ENCODE results near the gene CDHR1.

Gene CDHR1

GRCh38 chr10:84265418-84265817 lies 71.1 kb downstream of the CDHR1 start:
- ATAC-seq: no peak
- TF ChIP-seq ESRRG (CRISPR knock-in tag; IDR thresholded peaks at IDR 0.05) (no peak), ZFP30 (CRISPR knock-in tag; IDR thresholded peaks at IDR 0.05) (no peak), OSR1 (CRISPR knock-in tag; IDR thresholded peaks at IDR 0.05) (no peak), ZFP3 (CRISPR knock-in tag; IDR thresholded peaks at IDR 0.05) (no peak), RARB (CRISPR knock-in tag; IDR thresholded peaks at IDR 0.05) (no peak), ZNF8 (CRISPR knock-in tag; IDR thresholded peaks at IDR 0.05) (no peak), CREB5 (CRISPR knock-in tag; IDR thresholded peaks at IDR 0.05; ENCODE audit: low read depth) (no peak), POU6F1 (CRISPR knock-in tag; IDR thresholded peaks at IDR 0.05; ENCODE audit: borderline replicate concordance, low read depth) (no peak), CSRNP3 (CRISPR knock-in tag; IDR thresholded peaks at IDR 0.05) (no peak), TOX (CRISPR knock-in tag; IDR thresholded peaks at IDR 0.05; ENCODE audit: borderline replicate concordance) (no peak), ZC3H10 (CRISPR knock-in tag; IDR thresholded peaks at IDR 0.05) (no peak), CSDC2 (CRISPR knock-in tag; IDR thresholded peaks at IDR 0.05) (no peak), TSHZ2 (CRISPR knock-in tag; IDR thresholded peaks at IDR 0.05) (no peak), ARNTL (CRISPR knock-in tag; IDR thresholded peaks at IDR 0.05; ENCODE audit: borderline replicate concordance, low read depth) (no peak), PPARA (CRISPR knock-in tag; IDR thresholded peaks at IDR 0.05; ENCODE audit: borderline replicate concordance) (no peak), PATZ1 (CRISPR knock-in tag; IDR thresholded peaks at IDR 0.05; ENCODE audit: borderline replicate concordance) (no peak), SNAI2 (CRISPR knock-in tag; IDR thresholded peaks at IDR 0.05) (no peak), ZNF565 (CRISPR knock-in tag; conservative IDR thresholded peaks at IDR 0.05; ENCODE audit: low read depth) (no peak), ISL1 (CRISPR knock-in tag; IDR thresholded peaks at IDR 0.05) (no peak), BACH2 (CRISPR knock-in tag; IDR thresholded peaks at IDR 0.05; ENCODE audit: borderline replicate concordance) (no peak)

- TF ChIP-seq CSDC2 (CRISPR knock-in tag; IDR thresholded peaks at IDR 0.05) (no peak), ISL1 (CRISPR knock-in tag; IDR thresholded peaks at IDR 0.05) (no peak), ZNF565 (CRISPR knock-in tag; conservative IDR thresholded peaks at IDR 0.05; ENCODE audit: low read depth) (no peak), OSR1 (CRISPR knock-in tag; IDR thresholded peaks at IDR 0.05) (no peak), POU6F1 (CRISPR knock-in tag; IDR thresholded peaks at IDR 0.05; ENCODE audit: borderline replicate concordance, low read depth) (no peak), BACH2 (CRISPR knock-in tag; IDR thresholded peaks at IDR 0.05; ENCODE audit: borderline replicate concordance) (no peak), ZC3H10 (CRISPR knock-in tag; IDR thresholded peaks at IDR 0.05) (no peak), CSRNP3 (CRISPR knock-in tag; IDR thresholded peaks at IDR 0.05) (no peak), GLIS3 (CRISPR knock-in tag; IDR thresholded peaks at IDR 0.05) (no peak), PATZ1 (CRISPR knock-in tag; IDR thresholded peaks at IDR 0.05; ENCODE audit: borderline replicate concordance) (no peak), RARB (CRISPR knock-in tag; IDR thresholded peaks at IDR 0.05) (no peak)
- 0 out of 3 replicates have a peak, but pooled peaks have one; percentile 34 for ATAC-seq
Observed at GRCh38 chr10:84267503-84268126, 73.3 kb downstream of the CDHR1 start.

All from SK-N-SH treated with all-trans-retinoic acid at 6 μM for 48 hours (cell line).